Tibial artery (tissue), 4 donors: ENCODE data around the gene PLIN4.

Experiments used
- DNase-seq, 2 donors: peaks; one replicate each; pipeline ENCODE4 v3.0.0-alpha.2; 2019
- H3K27ac ChIP-seq, 2 donors: fragments of 200-600 bp; sonication (generic) in 1 of 2; 1 replicate in 1 of 2; 2 replicates in 1 of 2; pipeline ENCODE4 v1.5.1; 2018 to 2019; ENCODE audit warnings: mild to moderate bottlenecking in 1 of 2
- H3K27me3 ChIP-seq, 2 donors: fragments of 200-600 bp; sonication (generic) in 1 of 2; one replicate each; pipeline versions ENCODE4 v1.5.1 to v1.6.0; 2016 to 2019
- H3K36me3 ChIP-seq, 3 donors: fragments of 200-600 bp; sonication (generic) in 2 of 3; one replicate each; pipeline ENCODE4 v1.5.1; 2016 to 2019; ENCODE audit warnings: mild to moderate bottlenecking in 2 of 3
- H3K4me1 ChIP-seq, 4 donors: fragments of 200-600 bp; sonication (generic) in 2 of 4; 1 replicate in 3 of 4; 2 replicates in 1 of 4; pipeline ENCODE4 v1.5.1; 2016 to 2019
- H3K4me3 ChIP-seq, 2 donors: fragments of 200-600 bp; sonication (generic) in 1 of 2; 1 replicate in 1 of 2; 2 replicates in 1 of 2; pipeline ENCODE4 v1.5.1; 2018 to 2019; ENCODE audit warnings: mild to moderate bottlenecking in 2 of 2
- H3K9me3 ChIP-seq, 3 donors: fragments of 200-600 bp; sonication (generic) in 1 of 3; one replicate each; pipeline ENCODE4 v1.5.1; 2016 to 2019
- CTCF ChIP-seq, 2 experiments: fragments of 200-600 bp in 1 of 2; fragments of 450-650 bp in 1 of 2; IDR thresholded peaks; one replicate each; pipeline ENCODE4 v1.5.1; 2017 to 2019; ENCODE audit warnings: antibody characterized with exemption in 2 of 2, mild to moderate bottlenecking in 1 of 2, moderate library complexity in 1 of 2
- intact Hi-C: fragments of 100-400 bp; cut with DNase I; formaldehyde crosslinking; loops from one replicate; pipeline ENCODE4 v1.15.0; 2023; ENCODE audit warnings: low total_unique reads

The PLIN4 gene

GRCh38 chr19:4500841-4501591, 17.3 kb downstream of the PLIN4 start:
- intact Hi-C loops = no loop called here
- no peak for DNase-seq
- Histone ChIP-seq H3K4me1 (no peaks in the 10 kb centered on the region), H3K27me3 (no peaks in the 10 kb centered on the region), H3K27ac (no peak overlapping the region), H3K36me3 (peaks cover 45 to 100% (median 86%) of the 10 kb centered on the region in 3 donors), H3K9me3 (no peaks in the 10 kb centered on the region), H3K4me3 (no peak overlapping the region)
- no peak for TF ChIP-seq CTCF (IDR thresholded peaks at IDR 0.05)

GRCh38 chr19:4499855-4500254, 18.4 kb downstream of the PLIN4 start:
- intact Hi-C loops = no loop called here
- H3K9me3 ChIP-seq = no peaks in the 10 kb centered on the region
- no peak overlapping the region for H3K4me3 ChIP-seq
- TF ChIP-seq CTCF (IDR thresholded peaks at IDR 0.05) = no peak
- no peak overlapping the region for H3K27ac ChIP-seq
- no peak for DNase-seq
- H3K27me3 ChIP-seq = no peaks in the 10 kb centered on the region
- H3K4me1 ChIP-seq = no peaks in the 10 kb centered on the region
- peaks cover 51 to 99% (median 84%) of the 10 kb centered on the region in 3 donors for H3K36me3 ChIP-seq

GRCh38 chr19:4499318-4499717, 19.0 kb downstream of the PLIN4 start:
- Histone ChIP-seq H3K36me3 (peaks cover 56 to 99% (median 85%) of the 10 kb centered on the region in 3 donors), H3K9me3 (no peaks in the 10 kb centered on the region), H3K4me3 (no peak overlapping the region), H3K4me1 (no peaks in the 10 kb centered on the region), H3K27ac (no peak overlapping the region), H3K27me3 (no peaks in the 10 kb centered on the region)
- intact Hi-C loops = no loop called here
- DNase-seq = no peak
- no peak for TF ChIP-seq CTCF (IDR thresholded peaks at IDR 0.05)

GRCh38 chr19:4498694-4499093, 19.6 kb downstream of the PLIN4 start:
- H3K4me3 ChIP-seq = no peak overlapping the region
- no peaks in the 10 kb centered on the region for H3K27me3 ChIP-seq
- DNase-seq = no peak
- H3K4me1 ChIP-seq = no peaks in the 10 kb centered on the region
- peaks cover 63 to 99% (median 91%) of the 10 kb centered on the region in 3 donors for H3K36me3 ChIP-seq
- H3K9me3 ChIP-seq = no peaks in the 10 kb centered on the region
- intact Hi-C loops = no loop called here
- H3K27ac ChIP-seq = no peak overlapping the region
- no peak for TF ChIP-seq CTCF (IDR thresholded peaks at IDR 0.05)

- TF ChIP-seq CTCF (IDR thresholded peaks at IDR 0.05) = no peak
- Histone ChIP-seq H3K4me3 (no peak overlapping the region), H3K27me3 (no peaks in the 10 kb centered on the region), H3K36me3 (peaks cover 68 to 98% (median 93%) of the 10 kb centered on the region in 3 donors), H3K27ac (no peak overlapping the region), H3K9me3 (no peaks in the 10 kb centered on the region), H3K4me1 (no peaks in the 10 kb centered on the region)
- DNase-seq = no peak
- intact Hi-C loops = no loop called here
These were observed 20.4 kb downstream of the PLIN4 start for GRCh38 chr19:4497770-4498389.
